ENCODE measurements around the gene LANCL2.

LANCL2 gene

GRCh38 chr7:55336540-55336939 is 28.6 kb upstream of the LANCL2 start:
- no peak overlapping the region for H3K4me3 ChIP-seq (ENCODE audit: low read depth, low read length)

GRCh38 chr7:55339033-55340000 is 25.8 kb upstream of the LANCL2 start:
- TF ChIP-seq CTCF (IDR thresholded peaks at IDR 0.05; ENCODE audit: borderline replicate concordance, insufficient read depth, low read depth, low read length), result no peak
- H3K4me3 ChIP-seq (ENCODE audit: low read depth, low read length), result no peak overlapping the region

More at GRCh38 chr7:55336540-55336939, 28.6 kb upstream of the LANCL2 start:
- TF ChIP-seq CTCF (IDR thresholded peaks at IDR 0.05; ENCODE audit: borderline replicate concordance, insufficient read depth, low read depth, low read length), result no peak

- TF ChIP-seq CTCF (IDR thresholded peaks at IDR 0.05; ENCODE audit: borderline replicate concordance, insufficient read depth, low read depth, low read length), result no peak
- H3K4me3 ChIP-seq (ENCODE audit: low read depth, low read length), result no peak overlapping the region
These were observed 22.8 kb upstream of the LANCL2 start for GRCh38 chr7:55342216-55342871.

GRCh38 chr7:55343002-55343781 is 21.9 kb upstream of the LANCL2 start:
- TF ChIP-seq CTCF (IDR thresholded peaks at IDR 0.05; ENCODE audit: borderline replicate concordance, insufficient read depth, low read depth, low read length), result no peak

GRCh38 chr7:55343860-55344606 is 21.1 kb upstream of the LANCL2 start:
- no peak for TF ChIP-seq CTCF (IDR thresholded peaks at IDR 0.05; ENCODE audit: borderline replicate concordance, insufficient read depth, low read depth, low read length)
- no peak overlapping the region for H3K4me3 ChIP-seq (ENCODE audit: low read depth, low read length)

More at GRCh38 chr7:55343002-55343781, 21.9 kb upstream of the LANCL2 start:
- no peak overlapping the region for H3K4me3 ChIP-seq (ENCODE audit: low read depth, low read length)

- no peak overlapping the region for H3K4me3 ChIP-seq (ENCODE audit: low read depth, low read length)
- TF ChIP-seq CTCF (IDR thresholded peaks at IDR 0.05; ENCODE audit: borderline replicate concordance, insufficient read depth, low read depth, low read length), result no peak
These were observed 20.3 kb upstream of the LANCL2 start for GRCh38 chr7:55344840-55345239.

Data from GM12875 (cell line).